GM12892 (cell line): ENCODE measurements around the gene CYP27A1.

ENCODE experiments used
- POLR2A ChIP-seq: IDR thresholded peaks from 2 replicates; pipeline ENCODE4 v1.6.1; 2011; ENCODE audit warnings: low read depth, low read length, control low read depth
- POLR2AphosphoS5 ChIP-seq: IDR thresholded peaks from 2 replicates; pipeline ENCODE4 v1.6.1; 2011; ENCODE audit warnings: low read depth, low read length, control low read depth
- TAF1 ChIP-seq: IDR thresholded peaks from 2 replicates; pipeline ENCODE4 v1.6.1; 2011; ENCODE audit warnings: low read depth, mild to moderate bottlenecking, control low read depth, low read length, borderline replicate concordance

DNA sequence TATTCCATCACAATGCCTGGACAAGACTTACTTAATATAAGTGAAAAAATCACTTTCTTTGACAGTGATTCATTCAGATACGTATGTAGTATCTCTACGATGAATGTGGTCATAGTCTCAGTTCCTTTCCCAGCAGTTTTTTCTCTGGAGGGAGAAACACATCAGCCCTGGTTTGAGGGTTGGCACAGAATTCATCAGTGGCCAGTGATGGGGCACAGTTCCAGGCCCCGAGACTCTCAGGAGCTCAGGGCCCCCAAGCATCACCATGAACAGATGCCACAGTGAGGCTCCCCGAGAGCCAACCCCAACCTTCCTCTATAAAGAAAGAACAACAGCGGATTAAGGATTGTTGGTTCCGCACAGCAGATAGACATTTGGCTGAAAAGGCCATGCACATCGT, 37.1 kb downstream of the CYP27A1 start:
- TF ChIP-seq POLR2A: no peak
- no peak for TF ChIP-seq TAF1
- no peak for TF ChIP-seq POLR2AphosphoS5
